H1 (cell line): ENCODE measurements around the gene CTSW. TPM values are rescaled to one million over a fixed set of nuclear protein-coding genes. Genes with fewer than 3 reads are reported as not detected.

Source experiments
- CTCF ChIA-PET: fragments of 300-600 bp; sonication (Branson Sonifier 250); formaldehyde crosslinking; loops from one replicate; lab custom pipeline; 2021; ENCODE audit not compliant: partially characterized antibody; lab: Charles Lee
- POLR2A ChIA-PET: fragments of 300-600 bp; sonication (Branson Sonifier 250); formaldehyde crosslinking; loops from one replicate; lab custom pipeline; 2021; ENCODE audit warnings: inconsistent platforms; ENCODE audit not compliant: partially characterized antibody; lab: Charles Lee
- DNase-seq, 2 experiments: peaks; one replicate each; pipeline versions ENCODE4 v3.0.0 to v3.0.0-alpha.2; 2010 to 2022; ENCODE audit warnings: low spot score in 2 of 2, low read depth in 1 of 2, mixed read lengths in 1 of 2
- FAIRE-seq: peaks from 2 replicates; lab custom pipeline; 2011; peaks lifted over from hg19 to GRCh38; lab: Jason Lieb, UNC
- H2AFZ ChIP-seq: 2 replicates; pipeline ENCODE4 v1.8.1; 2012; ENCODE audit warnings: low read length, inconsistent platforms
- H2AK5ac ChIP-seq: 2 replicates; pipeline ENCODE4 v1.6.1; 2013; ENCODE audit warnings: low read depth, low read length
- H2BK120ac ChIP-seq: replicated peaks from 2 replicates; pipeline ENCODE3; 2013; ENCODE audit warnings: low read depth, low read length, inconsistent platforms
- H2BK12ac ChIP-seq: 2 replicates; pipeline ENCODE4 v1.6.1; 2013; ENCODE audit warnings: low read depth, low read length
- H2BK15ac ChIP-seq: 2 replicates; pipeline ENCODE4 v1.6.1; 2013; ENCODE audit warnings: low read length
- H2BK20ac ChIP-seq: 2 replicates; pipeline ENCODE4 v1.6.1; 2013; ENCODE audit warnings: low read length
- H2BK5ac ChIP-seq: 2 replicates; pipeline ENCODE4 v1.6.1; 2013; ENCODE audit warnings: low read depth, low read length
- H3K14ac ChIP-seq: 2 replicates; pipeline ENCODE4 v1.6.1; 2013; ENCODE audit warnings: inconsistent platforms; ENCODE audit not compliant: insufficient read length
- H3K18ac ChIP-seq: 2 replicates; pipeline ENCODE4 v1.6.1; 2013; ENCODE audit warnings: low read length; ENCODE audit errors: extremely low read depth
- H3K23ac ChIP-seq: 2 replicates; pipeline ENCODE4 v1.6.1; 2013; ENCODE audit warnings: inconsistent platforms; ENCODE audit not compliant: insufficient read length
- H3K23me2 ChIP-seq: 2 replicates; pipeline ENCODE4 v1.6.1; 2013; ENCODE audit warnings: low read depth, low read length
- H3K27ac ChIP-seq: 2 replicates; pipeline ENCODE4 v1.6.1; 2011; ENCODE audit warnings: low read depth, low read length, inconsistent platforms
- H3K27me3 ChIP-seq, 4 experiments: replicated peaks in 1 of 4; 1 replicate in 1 of 4; 2 replicates in 3 of 4; pipeline versions ENCODE4 v1.6.1 to v1.8.1; 2011 to 2013; ENCODE audit warnings: low read length in 3 of 4, mild to moderate bottlenecking in 3 of 4, inconsistent platforms in 2 of 4, mixed read lengths in 2 of 4, moderate library complexity in 1 of 4; ENCODE audit not compliant: control insufficient read depth in 3 of 4, insufficient read depth in 3 of 4; ENCODE audit errors: extremely low read depth in 1 of 4
- H3K36me3 ChIP-seq, 4 experiments: 2 replicates each; pipeline versions ENCODE4 v1.6.1 to v1.8.1; 2011 to 2013; ENCODE audit warnings: mild to moderate bottlenecking in 4 of 4, low read length in 3 of 4, moderate library complexity in 2 of 4, control low read depth in 1 of 4, inconsistent platforms in 1 of 4; ENCODE audit not compliant: insufficient read depth in 4 of 4, control insufficient read depth in 2 of 4
- H3K4ac ChIP-seq: replicated peaks from 2 replicates; pipeline ENCODE3; 2013; ENCODE audit warnings: low read length, low read depth, mixed read lengths, inconsistent platforms; ENCODE audit not compliant: insufficient read length
- H3K4me1 ChIP-seq, 4 experiments: replicated peaks in 1 of 4; 1 replicate in 1 of 4; 2 replicates in 3 of 4; pipeline versions ENCODE4 v1.6.1 to v1.8.1; 2011 to 2013; ENCODE audit warnings: low read length in 3 of 4, inconsistent platforms in 2 of 4, mixed read lengths in 1 of 4; ENCODE audit not compliant: insufficient read depth in 4 of 4, control insufficient read depth in 3 of 4
- H3K4me2 ChIP-seq, 2 experiments: 2 replicates each; pipeline versions ENCODE4 v1.6.1 to v1.8.1; 2011 to 2013; ENCODE audit warnings: low read depth in 2 of 2, low read length in 2 of 2, control low read depth in 1 of 2, inconsistent platforms in 1 of 2, mild to moderate bottlenecking in 1 of 2; ENCODE audit not compliant: insufficient read depth in 1 of 2
- H3K4me3 ChIP-seq, 4 experiments: fragments of 200-600, 300-600 bp in 1 of 4; sonication (generic), shearing (Covaris generic), sonication (Bioruptor Twin) in 1 of 4; 2 replicates each; pipeline versions ENCODE4 v1.5.1 to v1.8.1; 2011 to 2016; ENCODE audit warnings: low read length in 4 of 4, low read depth in 3 of 4, control low read depth in 2 of 4, inconsistent platforms in 2 of 4, mild to moderate bottlenecking in 2 of 4, mixed read lengths in 1 of 4, moderate library complexity in 1 of 4; ENCODE audit not compliant: insufficient read depth in 2 of 4; ENCODE audit errors: extremely low read depth in 1 of 4
- H3K56ac ChIP-seq: replicated peaks from 2 replicates; pipeline ENCODE3; 2013; ENCODE audit warnings: low read depth, mild to moderate bottlenecking, mixed read lengths, low read length, inconsistent platforms; ENCODE audit not compliant: insufficient read length
- H3K79me1 ChIP-seq: 2 replicates; pipeline ENCODE4 v1.6.1; 2013; ENCODE audit warnings: low read depth, low read length, control low read depth
- H3K79me2 ChIP-seq, 2 experiments: 2 replicates each; pipeline versions ENCODE4 v1.6.1 to v1.8.1; 2012 to 2013; ENCODE audit warnings: low read length in 2 of 2, mild to moderate bottlenecking in 2 of 2, inconsistent platforms in 1 of 2; ENCODE audit not compliant: insufficient read depth in 2 of 2, control insufficient read depth in 1 of 2
- H3K9ac ChIP-seq, 4 experiments: replicated peaks in 1 of 4; 1 replicate in 1 of 4; 2 replicates in 3 of 4; pipeline versions ENCODE4 v1.6.1 to v1.8.1; 2011 to 2013; ENCODE audit warnings: low read depth in 3 of 4, low read length in 3 of 4, control low read depth in 2 of 4, mild to moderate bottlenecking in 2 of 4, moderate library complexity in 2 of 4, inconsistent platforms in 1 of 4; ENCODE audit errors: extremely low read depth in 1 of 4
- H3K9me3 ChIP-seq, 2 experiments: 2 replicates each; pipeline versions ENCODE4 v1.6.1 to v1.8.1; 2012 to 2013; ENCODE audit warnings: mild to moderate bottlenecking in 2 of 2, moderate library complexity in 2 of 2, control low read depth in 1 of 2, inconsistent platforms in 1 of 2, low read depth in 1 of 2, low read length in 1 of 2, mixed read lengths in 1 of 2; ENCODE audit not compliant: insufficient read depth in 2 of 2
- H4K20me1 ChIP-seq, 2 experiments: replicated peaks in 1 of 2; 2 replicates each; pipeline versions ENCODE3 to v1.8.1; 2011 to 2013; ENCODE audit warnings: inconsistent platforms in 2 of 2, low read length in 2 of 2, mild to moderate bottlenecking in 1 of 2; ENCODE audit not compliant: insufficient read depth in 2 of 2, control insufficient read depth in 1 of 2
- H4K5ac ChIP-seq: 2 replicates; pipeline ENCODE4 v1.6.1; 2013; ENCODE audit warnings: low read length, low read depth, mixed read lengths, inconsistent platforms; ENCODE audit not compliant: insufficient read length
- H4K8ac ChIP-seq: 2 replicates; pipeline ENCODE4 v1.8.0; 2013; ENCODE audit warnings: mild to moderate bottlenecking, moderate library complexity, low read length, inconsistent platforms; ENCODE audit not compliant: insufficient read depth; ENCODE audit errors: extremely low read depth
- H4K91ac ChIP-seq: replicated peaks from 2 replicates; pipeline ENCODE3; 2013; ENCODE audit warnings: low read length, mixed read lengths, inconsistent platforms; ENCODE audit not compliant: insufficient read length
- BRCA1 ChIP-seq: IDR thresholded peaks from 2 replicates; pipeline ENCODE4 v1.6.1; 2012; ENCODE audit warnings: low read depth, low read length, improper control_type of control experiment
- CREB1 ChIP-seq: IDR thresholded peaks from 2 replicates; pipeline ENCODE4 v1.6.1; 2012; ENCODE audit warnings: inconsistent platforms
- CTBP2 ChIP-seq: IDR thresholded peaks from 2 replicates; pipeline ENCODE4 v1.7.0; 2011; ENCODE audit warnings: borderline replicate concordance, mild to moderate bottlenecking, moderate library complexity, mixed read lengths, low read length; ENCODE audit not compliant: insufficient read depth, insufficient read length
- EP300 ChIP-seq, 2 experiments: IDR thresholded peaks; 1 replicate in 1 of 2; 2 replicates in 1 of 2; pipeline ENCODE4 v1.6.1; 2011 to 2012; ENCODE audit warnings: low read depth in 2 of 2, low read length in 2 of 2, mild to moderate bottlenecking in 2 of 2, borderline replicate concordance in 1 of 2, inconsistent platforms in 1 of 2, moderate library complexity in 1 of 2
- KDM1A ChIP-seq: fragments of 200-600, 300-600 bp; sonication (generic); IDR thresholded peaks from 2 replicates; pipeline ENCODE4 v1.7.1; 2016; ENCODE audit warnings: mild to moderate bottlenecking, low read length, borderline replicate concordance
- KDM4A ChIP-seq: IDR thresholded peaks from one replicate; pipeline ENCODE4 v1.7.1; 2012; ENCODE audit warnings: low read depth, mild to moderate bottlenecking, moderate library complexity, low read length, inconsistent platforms; ENCODE audit not compliant: severe bottlenecking
- MAFK ChIP-seq: IDR thresholded peaks from 2 replicates; pipeline ENCODE4 v1.6.1; 2012; ENCODE audit warnings: low read depth, mild to moderate bottlenecking, improper control_type of control experiment, low read length
- POLR2AphosphoS5 ChIP-seq: IDR thresholded peaks from 2 replicates; pipeline ENCODE4 v1.6.1; 2011; ENCODE audit warnings: low read depth, low read length
- POU5F1 ChIP-seq: IDR thresholded peaks from 2 replicates; pipeline ENCODE4 v1.6.1; 2011; ENCODE audit warnings: low read depth, mild to moderate bottlenecking, low read length, moderate library complexity
- SAP30 ChIP-seq: fragments of 300-600 bp; sonication (generic); IDR thresholded peaks from 2 replicates; pipeline ENCODE4 v1.7.1; 2012; ENCODE audit warnings: low read length, moderate library complexity, mild to moderate bottlenecking, inconsistent platforms; ENCODE audit not compliant: insufficient read depth, insufficient replicate concordance
- SIRT6 ChIP-seq: IDR thresholded peaks from one replicate; pipeline ENCODE4 v1.7.1; 2012; ENCODE audit warnings: low read length, inconsistent platforms
- SP4 ChIP-seq: IDR thresholded peaks from 2 replicates; pipeline ENCODE4 v1.6.1; 2012; ENCODE audit warnings: low read length, inconsistent platforms
- TAF7 ChIP-seq: optimal IDR thresholded peaks from 2 replicates; pipeline ENCODE3; 2011; ENCODE audit warnings: low read depth, mild to moderate bottlenecking, inconsistent platforms, low read length, moderate library complexity, borderline replicate concordance
- WGBS, 2 experiments: shearing (Covaris generic) in 1 of 2; methylation state at CpG; one replicate each; pipeline versions ENCODE4 v1.1.6 to v1.1.7; 2013 to 2015; ENCODE audit warnings: low lambda C conversion rate in 2 of 2, mixed read lengths in 2 of 2, inconsistent platforms in 1 of 2, low coverage in 1 of 2, missing lambda C conversion rate in 1 of 2; ENCODE audit not compliant: insufficient replicate concordance in 2 of 2, insufficient coverage in 1 of 2, insufficient read length in 1 of 2; ENCODE audit errors: extremely low coverage in 1 of 2, missing lambda C conversion rate in 1 of 2; 5-methylcytosine and 5-hydroxymethylcytosine counted together
- polyA plus RNA-seq, 7 experiments: library from polyadenylated mRNA; depleted of rRNA in 3 of 7; stranded (reverse) in 5 of 7; unstranded in 2 of 7; fragments of >200 nt in 5 of 7; fragments of 200-250 nt in 2 of 7; gene quantifications; 1 replicate in 5 of 7; 2 replicates in 1 of 7; 4 replicates in 1 of 7; pipeline versions ENCODE4 v1.2.1 to v1.2.3, GENCODE V29; 2011 to 2013; ENCODE audit warnings: missing spikeins in 2 of 7, mixed read lengths in 2 of 7
- total RNA-seq: library from RNA; stranded (reverse); fragmentation: NEBNext Ultra II Directional; extraction: Animal tissue kit (Norgen Biotek cat#: 25700); gene quantifications from 2 replicates; pipeline ENCODE4 v1.2.1, GENCODE V29; 2021

Gene CTSW
- total and polyA plus RNA-seq, 2 of the 8 experiments (the other 6 are each of a cell fraction or from before 2014, with no cell fraction given): not detected

GRCh38 chr11:65917077-65917433, 37.4 kb downstream of the CTSW start:
- CTCF ChIA-PET: interaction anchor here (1.5 to 2.3 kb wide), 4 partner anchors 15 to 32 kb away, joined by 5 to 10 read pairs (median 8); partner anchors contain the start of gene FIBP
- H2BK15ac ChIP-seq: no peak overlapping the region
- WGBS, 2 experiments: 98% methylated on average over 3 of the region's 3 CpGs; no CpG with 5 or more reads in 1 of the 2 experiments

More at GRCh38 chr11:65917077-65917433, 37.4 kb downstream of the CTSW start:
- no peak overlapping the region for H3K9ac ChIP-seq
- H3K27me3 ChIP-seq: no peaks in the 10 kb centered on the region
- POLR2A ChIA-PET: interaction anchor here (1.3 to 4.9 kb wide), 10 partner anchors 10 to 57 kb away, joined by 3 to 36 read pairs (median 6); partner anchors contain the start of genes CCDC85B and MUS81
- H4K5ac ChIP-seq: no peak overlapping the region
- H3K27ac ChIP-seq: no peak overlapping the region
- H3K4me2 ChIP-seq: no peak overlapping the region
- H2BK120ac ChIP-seq: no peak overlapping the region
- peaks cover 1 to 22% (median 13%) of the 10 kb centered on the region in 4 experiments; a peak in 5 of 7 replicates for H3K4me1 ChIP-seq
- H3K56ac ChIP-seq: no peak overlapping the region
- H3K14ac ChIP-seq: no peak overlapping the region
- no peak overlapping the region; the same call in 1 of the 2 replicates for H2BK12ac ChIP-seq
- TF ChIP-seq SAP30 (no peak), POU5F1 (no peak), SP4 (no peak), KDM1A (no peak), MAFK (no peak), CTBP2 (no peak), SIRT6 (no peak), TAF7 (no peak), EP300 (IDR thresholded peaks at IDR 0.05; ENCODE audit: borderline replicate concordance in 1 of 2, low read depth in 2 of 2, low read length in 2 of 2) (no peak), CREB1 (no peak), POLR2AphosphoS5 (no peak), KDM4A (no peak), BRCA1 (no peak)
- no peak overlapping the region for H2BK20ac ChIP-seq
- no peak overlapping the region for H2AK5ac ChIP-seq
- no peak overlapping the region for H3K4ac ChIP-seq
- no peaks in the 10 kb centered on the region for H3K9me3 ChIP-seq
- peaks cover 13% of the 10 kb centered on the region; the same call in 1 of the 2 replicates for H3K23me2 ChIP-seq
- H2AFZ ChIP-seq: no peak overlapping the region
- no peak overlapping the region for H3K18ac ChIP-seq
- FAIRE-seq (no peak), DNase-seq (no peak)
- peaks cover 7% of the 10 kb centered on the region; the same call in 1 of the 2 replicates for H3K79me1 ChIP-seq
- no peak overlapping the region for H3K23ac ChIP-seq
- H4K8ac ChIP-seq: no peak overlapping the region
- H3K79me2 ChIP-seq: peaks cover 0 to 7% of the 10 kb centered on the region in 2 experiments; a peak in 2 of 4 replicates
- no peak overlapping the region for H3K4me3 ChIP-seq
- peaks cover 0 to 7% of the 10 kb centered on the region in 2 experiments for H4K20me1 ChIP-seq
- H4K91ac ChIP-seq: no peak overlapping the region
- peaks cover 0 to 2% (median 0%) of the 10 kb centered on the region in 4 experiments; a peak in 2 of 8 replicates for H3K36me3 ChIP-seq
- H2BK5ac ChIP-seq: no peak overlapping the region
